Suprapubic skin (tissue), 3 donors: ENCODE data around the gene CLEC16A.

Source experiments
- CTCF ChIP-seq, 2 donors: fragments of 200-600 bp in 1 of 2; fragments of 450-650 bp in 1 of 2; sonication (generic) in 1 of 2; IDR thresholded peaks; one replicate each; pipeline ENCODE4 v1.5.1; 2016 to 2019; ENCODE audit warnings: antibody characterized with exemption in 2 of 2, mild to moderate bottlenecking in 1 of 2, moderate library complexity in 1 of 2
- EP300 ChIP-seq: sonication (generic); formaldehyde crosslinking; IDR thresholded peaks from one replicate; pipeline ENCODE4 v1.6.1; 2017; ENCODE audit warnings: antibody characterized with exemption
- POLR2A ChIP-seq, 2 donors: fragments of 450-650 bp; IDR thresholded peaks; one replicate each; pipeline ENCODE4 v1.6.1; 2017; ENCODE audit warnings: antibody characterized with exemption in 2 of 2, mild to moderate bottlenecking in 2 of 2, moderate library complexity in 2 of 2

- TF ChIP-seq EP300 (no peak), POLR2A (IDR thresholded peaks at IDR 0.05) (no peak), CTCF (IDR thresholded peaks at IDR 0.05) (no peak)
These were observed 14.8 kb downstream of the CLEC16A start for GRCh38 chr16:10959161-10959560.
